ENCODE measurements around the gene CYP39A1. TPM values are rescaled to one million over a fixed set of nuclear protein-coding genes. Genes with fewer than 3 reads are reported as not detected.

Gene CYP39A1
- total RNA-seq, 2 experiments from 2014 or later: not detected

GRCh38 chr6:46526607-46527006 lies 126.0 kb downstream of the CYP39A1 start:
- CTCF ChIA-PET: no interaction called here
- POLR2A ChIA-PET: no interaction called here

GRCh38 chr6:46525583-46525982 lies 127.0 kb downstream of the CYP39A1 start:
- POLR2A ChIA-PET: no interaction called here
- CTCF ChIA-PET: no interaction called here

- POLR2A ChIA-PET: no interaction called here
- CTCF ChIA-PET: no interaction called here
Measured at GRCh38 chr6:46521464-46521971, 131.1 kb downstream of the CYP39A1 start.

GRCh38 chr6:46517202-46517601 lies 135.4 kb downstream of the CYP39A1 start:
- POLR2A ChIA-PET: no interaction called here

GRCh38 chr6:46513533-46513932 lies 139.1 kb downstream of the CYP39A1 start:
- CTCF ChIA-PET: no interaction called here

More at GRCh38 chr6:46517202-46517601, 135.4 kb downstream of the CYP39A1 start:
- CTCF ChIA-PET: no interaction called here

GRCh38 chr6:46511320-46511719 lies 141.3 kb downstream of the CYP39A1 start:
- ChIA-PET CTCF (no interaction called here), POLR2A (no interaction called here)

More at GRCh38 chr6:46513533-46513932, 139.1 kb downstream of the CYP39A1 start:
- POLR2A ChIA-PET: no interaction called here

GRCh38 chr6:46510651-46511050 lies 142.0 kb downstream of the CYP39A1 start:
- ChIA-PET CTCF (no interaction called here), POLR2A (no interaction called here)

GRCh38 chr6:46509981-46510510 lies 142.6 kb downstream of the CYP39A1 start:
- ChIA-PET CTCF (no interaction called here), POLR2A (no interaction called here)

- CTCF ChIA-PET: no interaction called here
- POLR2A ChIA-PET: no interaction called here
Measured at GRCh38 chr6:46509063-46509462, 143.6 kb downstream of the CYP39A1 start.

- CTCF ChIA-PET: interaction anchor here (0.6 to 1.1 kb wide), 2 partner anchors 82 to 283 kb away, joined by 3 to 4 read pairs; no protein-coding TSS in a partner anchor
- POLR2A ChIA-PET: no interaction called here
Measured at GRCh38 chr6:46507426-46507825, 145.2 kb downstream of the CYP39A1 start.

GRCh38 chr6:46505693-46506512 lies 146.7 kb downstream of the CYP39A1 start:
- ChIA-PET CTCF (interaction anchor here (1.5 kb wide), 1 partner anchor 38 kb away, joined by 3 read pairs; no protein-coding TSS in a partner anchor), POLR2A (no interaction called here)

GRCh38 chr6:46504242-46504641 lies 148.4 kb downstream of the CYP39A1 start:
- ChIA-PET CTCF (no interaction called here), POLR2A (no interaction called here)

GRCh38 chr6:46502486-46503119 lies 150.0 kb downstream of the CYP39A1 start:
- POLR2A ChIA-PET: no interaction called here
- CTCF ChIA-PET: no interaction called here

GRCh38 chr6:46501136-46502089 lies 151.2 kb downstream of the CYP39A1 start:
- ChIA-PET CTCF (no interaction called here), POLR2A (no interaction called here)

- POLR2A ChIA-PET: no interaction called here
- CTCF ChIA-PET: no interaction called here
Measured at GRCh38 chr6:46500382-46500781, 152.2 kb downstream of the CYP39A1 start.

Other genes starting within 250 kb of the CYP39A1 start
- gene RCAN2, start 161.4 kb downstream of the CYP39A1 start, total RNA-seq: under 1 TPM; 0.36 to 0.55 TPM
- gene SLC25A27, start 157 bp upstream of the CYP39A1 start, total RNA-seq: 1 to 10 TPM; 1.1 to 1.5 TPM
- not detected for gene TDRD6, start 35.1 kb upstream of the CYP39A1 start, total RNA-seq
- gene PLA2G7, start 82.6 kb upstream of the CYP39A1 start, total RNA-seq: not detected
- gene ANKRD66, start 94.1 kb upstream of the CYP39A1 start, total RNA-seq: not detected
- gene MEP1A, start 140.6 kb upstream of the CYP39A1 start, total RNA-seq: not detected